GM18517 (cell line): ENCODE results near the gene BACH2.
"Not testable (repeated sequence)": the region's sequence is repeated elsewhere in the genome, so short reads cannot be mapped to it uniquely, and the experiment has no call there.

ENCODE experiments used
- ATAC-seq: cut with Tn5 transposase; IDR thresholded peaks from one replicate; pipeline ENCODE4 v1.9.1; 2021; ENCODE audit warnings: mild to moderate bottlenecking, moderate library complexity; ENCODE audit not compliant: unreplicated experiment

BACH2 gene

DNA sequence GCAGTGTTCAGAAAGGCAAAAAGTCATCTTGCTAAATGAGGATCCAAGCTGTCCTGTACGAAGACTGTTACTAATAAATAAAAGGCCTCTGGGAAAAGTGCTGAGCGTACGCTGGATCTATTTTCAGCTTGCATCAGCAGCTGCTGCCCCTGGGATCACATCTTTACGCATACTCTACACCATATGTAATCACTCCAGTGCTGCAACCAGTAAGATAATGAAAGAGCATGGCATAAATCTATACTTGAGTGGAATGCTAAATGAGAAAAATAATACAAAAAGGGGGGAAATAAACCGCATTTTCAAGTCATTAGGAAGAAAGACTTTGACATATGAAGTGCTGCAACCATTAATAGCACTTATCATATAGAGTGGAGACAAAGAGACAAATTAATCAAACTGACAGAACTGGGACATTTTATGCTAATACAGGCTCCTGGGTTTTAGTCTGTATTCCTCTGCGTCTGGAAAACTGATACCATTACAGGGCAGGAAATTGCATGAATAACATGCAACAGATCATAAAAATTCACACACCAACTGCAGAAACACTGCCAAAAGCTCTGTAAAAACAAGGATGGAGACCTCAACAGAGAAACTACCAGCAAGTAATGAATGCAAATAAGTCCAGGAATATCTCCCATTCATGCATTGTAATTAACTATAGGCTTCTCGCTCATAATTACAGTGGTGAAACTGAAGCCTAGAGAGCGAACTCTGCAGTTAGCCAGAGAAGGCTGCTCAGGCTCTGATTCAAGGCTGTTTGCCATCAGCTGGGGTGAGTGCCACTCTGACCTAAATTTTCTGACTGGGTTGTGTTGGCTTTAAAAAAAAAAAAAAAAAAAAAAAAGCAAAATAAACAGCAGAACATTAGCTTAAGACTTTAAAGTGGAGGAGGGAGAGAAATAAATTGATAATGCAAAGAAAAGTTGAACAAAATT is 318.6 kb downstream of the BACH2 start:
- ATAC-seq = no peak

GRCh38 chr6:89976694-89977020 is 320.0 kb downstream of the BACH2 start:
- ATAC-seq = no peak

GRCh38 chr6:89975991-89976693 is 320.5 kb downstream of the BACH2 start:
- ATAC-seq = no peak

DNA sequence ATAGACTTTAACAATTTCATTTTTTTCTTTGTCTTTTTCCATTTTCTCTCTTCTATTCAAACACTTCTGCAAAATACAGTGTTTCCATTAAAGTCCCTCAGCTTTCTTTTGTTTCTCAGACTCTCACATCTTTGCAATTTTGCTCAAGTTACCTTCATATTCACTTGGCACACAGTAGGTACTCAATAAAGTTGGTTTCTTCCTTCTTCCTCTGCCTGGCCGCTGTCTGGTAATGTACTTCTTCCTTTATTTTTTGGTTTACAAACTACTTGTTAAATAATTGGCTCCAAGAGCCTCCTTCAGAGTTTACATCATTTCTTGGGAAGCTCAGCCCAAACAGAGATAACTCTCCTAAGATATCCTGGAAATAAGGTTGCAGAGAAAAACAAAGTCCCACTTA is 321.3 kb downstream of the BACH2 start:
- ATAC-seq = no peak

- no peak for ATAC-seq
Observed at GRCh38 chr6:89974834-89975233, 321.8 kb downstream of the BACH2 start.

GRCh38 chr6:89972025-89972381 is 324.6 kb downstream of the BACH2 start:
- no peak for ATAC-seq

DNA sequence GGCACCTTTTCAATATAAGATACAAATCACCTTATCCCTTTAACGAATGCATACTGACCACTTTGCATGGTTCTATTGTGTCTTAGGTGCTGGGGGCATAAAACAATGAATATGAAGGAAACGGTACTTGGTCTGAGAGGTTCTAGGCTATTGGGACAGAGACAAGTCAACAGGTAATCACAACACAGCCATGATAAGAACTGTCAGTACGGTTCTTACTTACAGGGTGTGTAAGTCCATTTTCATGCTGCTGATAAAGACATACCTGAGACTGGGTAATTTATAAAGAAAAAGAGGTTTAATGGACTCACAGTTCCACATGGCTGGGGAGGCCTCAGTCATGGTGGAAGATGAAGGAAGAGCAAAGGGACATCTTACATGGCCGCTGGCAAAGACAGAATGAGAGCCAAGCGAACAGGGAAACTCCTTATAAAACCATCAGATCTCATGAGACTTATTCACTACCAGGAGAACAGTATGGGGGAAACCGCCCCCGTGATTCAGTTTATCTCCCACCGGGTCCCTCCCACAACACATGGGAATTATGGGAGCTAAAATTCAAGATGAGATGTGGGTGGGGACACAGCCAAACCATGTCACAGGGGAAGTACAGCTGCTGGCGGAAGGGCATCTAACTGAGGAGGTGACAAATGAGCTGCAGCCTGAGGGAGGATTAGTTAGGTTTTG is 325.2 kb downstream of the BACH2 start:
- ATAC-seq = not testable (repeated sequence)

DNA sequence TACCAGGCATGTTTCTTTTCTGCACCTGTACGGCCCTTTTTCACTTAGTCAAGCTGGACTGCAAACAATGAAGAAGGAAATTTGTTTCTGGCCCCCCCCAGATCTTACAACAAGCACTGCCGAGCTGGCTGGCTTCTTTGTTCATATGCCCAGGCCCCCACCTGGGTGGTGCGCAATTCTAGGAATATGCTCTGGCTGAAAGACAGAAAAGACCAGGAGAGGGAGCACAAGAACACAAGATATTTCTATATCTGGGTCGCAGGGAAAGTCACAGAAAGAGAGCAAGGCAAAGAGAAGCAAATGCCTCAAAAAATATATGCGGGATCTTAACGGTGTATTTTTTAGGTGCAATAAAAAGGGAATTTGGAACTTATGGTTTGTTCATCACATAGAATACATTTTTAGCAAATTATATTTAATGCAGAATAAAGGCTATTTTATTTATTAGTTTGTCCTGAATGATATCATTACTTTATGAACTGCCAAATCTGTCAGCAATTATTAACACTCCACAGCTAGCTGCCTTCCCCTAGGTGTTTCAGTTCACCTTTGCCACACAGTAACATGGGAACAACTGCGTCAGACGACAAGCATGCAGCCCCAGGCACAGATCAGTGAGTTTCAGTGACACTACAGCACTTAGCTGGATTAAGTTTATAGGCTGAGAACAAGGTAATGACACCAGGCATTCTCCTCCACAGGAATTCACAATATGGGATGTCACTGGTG is 325.9 kb downstream of the BACH2 start:
- ATAC-seq = no peak

GRCh38 chr6:89970072-89970471 is 326.6 kb downstream of the BACH2 start:
- no peak for ATAC-seq

DNA sequence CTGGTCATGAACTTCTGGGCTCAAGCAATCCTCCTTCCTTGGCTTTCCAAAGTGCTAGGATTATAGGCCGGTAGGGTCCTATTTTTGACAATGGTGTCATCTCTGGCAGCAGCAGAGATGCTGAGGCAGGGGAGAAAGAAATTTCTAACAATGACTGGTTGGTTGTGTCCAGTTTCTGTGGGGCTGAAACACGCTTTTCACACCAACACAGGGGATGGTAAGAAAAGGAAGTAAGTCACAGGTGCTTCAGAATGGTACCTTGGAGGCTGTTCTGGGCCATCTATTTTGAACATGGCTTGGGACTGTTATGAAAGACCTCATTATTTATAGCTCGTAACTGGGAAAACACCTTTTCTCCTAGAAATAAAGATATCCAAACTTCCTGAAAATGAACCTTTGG is 329.7 kb downstream of the BACH2 start:
- ATAC-seq = no peak

GRCh38 chr6:89966228-89966544 is 330.5 kb downstream of the BACH2 start:
- ATAC-seq = no peak

DNA sequence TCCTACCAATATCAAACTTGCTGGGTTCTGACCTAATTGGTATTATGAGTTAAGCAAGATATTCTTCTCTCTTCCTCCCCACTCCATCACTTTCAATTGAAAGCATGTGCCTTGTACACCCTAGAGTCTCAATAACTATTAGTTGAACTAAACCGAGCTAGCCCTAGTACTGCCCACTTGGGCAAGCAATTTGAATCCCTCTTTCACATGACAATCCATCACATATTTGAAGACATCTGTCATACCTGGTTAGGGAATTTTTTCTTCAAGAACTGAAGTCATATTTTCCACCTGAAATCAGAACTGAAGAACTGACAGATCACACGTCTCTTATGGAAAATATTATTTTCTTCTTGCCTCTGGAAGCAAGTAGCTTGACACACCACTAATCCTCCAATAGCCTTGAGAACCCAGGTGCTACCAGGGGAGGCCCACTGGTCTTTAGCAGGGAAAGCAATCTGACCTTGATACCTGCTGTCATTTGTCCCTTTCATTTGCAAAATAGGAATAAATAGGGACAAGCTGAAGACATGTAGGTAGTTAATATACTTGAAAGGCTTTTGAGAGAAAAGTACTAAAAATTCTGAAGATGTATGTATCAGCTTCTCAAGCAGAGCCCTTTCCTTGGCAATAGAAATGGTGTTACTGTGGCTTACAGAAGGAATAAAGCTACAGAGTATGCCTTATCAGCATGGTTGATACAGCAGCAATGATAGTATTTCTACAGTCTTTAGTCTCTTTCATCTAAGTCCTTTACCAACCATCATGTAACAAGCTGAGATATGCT is 331.0 kb downstream of the BACH2 start:
- no peak for ATAC-seq

DNA sequence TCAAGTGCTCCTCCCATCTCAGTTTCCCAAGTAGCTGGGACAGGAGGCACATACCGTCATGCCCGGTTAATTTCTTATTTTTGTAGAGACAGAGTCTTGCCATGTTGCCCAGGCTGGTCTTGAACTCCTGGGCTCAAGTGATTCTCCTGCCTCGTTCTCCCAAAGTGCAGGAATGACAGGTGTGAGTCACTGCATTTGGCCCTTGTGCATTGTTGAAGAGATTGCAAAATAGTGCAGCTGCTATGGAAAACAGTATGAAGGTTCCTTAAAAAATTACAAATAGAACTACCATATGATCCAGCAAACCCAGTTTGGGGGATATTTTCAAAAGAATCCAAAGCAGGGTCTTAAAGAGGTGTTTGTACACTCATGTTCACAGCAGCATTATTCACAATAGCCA is 333.3 kb downstream of the BACH2 start:
- ATAC-seq = no peak

GRCh38 chr6:89961481-89961880 is 335.2 kb downstream of the BACH2 start:
- ATAC-seq = no peak

- ATAC-seq = no peak
Observed at GRCh38 chr6:89959883-89960282, 336.8 kb downstream of the BACH2 start.

DNA sequence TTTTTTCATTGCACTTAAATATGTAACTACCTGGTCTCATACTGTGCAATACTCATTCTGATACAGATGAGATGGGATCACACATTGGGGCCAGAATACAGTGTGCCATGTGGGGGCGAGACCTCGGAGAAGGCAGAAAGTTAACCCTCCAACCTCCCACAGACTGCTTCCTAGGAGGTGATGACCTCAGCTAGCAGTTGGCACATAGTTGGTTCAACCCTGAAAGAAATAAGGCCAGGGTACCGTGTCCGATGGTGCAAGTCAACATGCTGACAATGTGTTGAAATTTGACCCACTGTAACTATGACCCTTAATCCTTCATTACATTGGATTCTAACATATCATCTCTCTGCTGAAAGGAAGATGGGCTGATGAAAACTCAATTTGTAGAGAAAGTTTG is 340.5 kb downstream of the BACH2 start:
- ATAC-seq = no peak

GRCh38 chr6:89955364-89955763 is 341.3 kb downstream of the BACH2 start:
- no peak for ATAC-seq

- ATAC-seq = no peak
Observed at GRCh38 chr6:89954721-89955148, 341.9 kb downstream of the BACH2 start.

GRCh38 chr6:89952686-89953085 is 344.0 kb downstream of the BACH2 start:
- ATAC-seq = no peak

DNA sequence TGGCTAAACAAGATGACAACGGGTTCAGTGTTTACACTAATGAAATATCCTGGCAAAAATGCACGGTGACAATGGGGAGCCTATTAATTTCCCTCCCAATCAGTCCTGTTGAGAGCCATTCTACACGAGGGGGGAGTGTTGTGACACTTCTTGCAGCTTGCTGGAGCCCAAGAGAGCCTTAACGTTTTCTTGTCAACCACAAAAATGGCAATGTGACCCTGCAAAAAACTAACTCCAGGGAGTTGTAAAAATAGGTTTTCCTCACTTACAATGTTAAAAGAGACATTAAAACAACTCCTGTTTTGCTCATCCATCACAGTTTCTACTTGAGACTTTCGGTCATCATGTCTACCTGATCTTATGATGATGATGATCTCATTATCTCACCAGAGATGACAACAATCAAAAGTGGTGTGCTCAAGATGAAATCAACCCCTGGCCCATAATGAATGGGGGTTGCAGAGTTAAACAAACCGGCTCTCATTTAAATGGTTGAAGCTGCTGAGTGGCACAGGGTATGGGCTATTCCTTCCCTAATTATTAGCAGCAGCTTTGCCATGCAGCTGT is 344.5 kb downstream of the BACH2 start:
- ATAC-seq = no peak
